ENCODE measurements around the gene RGS7BP.

DNA sequence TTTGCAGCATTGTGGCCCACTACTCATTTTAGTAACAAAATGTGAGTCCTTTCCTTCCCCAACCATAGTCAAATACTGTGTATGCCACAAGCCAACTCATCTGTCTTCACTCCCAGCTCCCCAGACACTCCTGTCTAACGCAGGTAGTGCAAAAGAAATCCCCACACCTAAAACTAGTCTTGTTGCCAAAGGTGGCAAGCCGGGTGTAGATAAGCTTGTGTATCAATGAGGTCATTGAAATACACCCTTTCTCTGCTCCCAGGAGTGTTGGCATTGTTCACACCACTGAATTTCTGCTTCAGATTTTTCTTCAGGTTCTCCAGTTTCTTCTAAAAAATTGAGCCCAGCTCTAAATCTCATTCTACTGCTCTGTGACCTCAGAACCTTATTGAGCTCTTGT lies 19.7 kb upstream of the RGS7BP start:
- TF ChIP-seq, protein P1, sequence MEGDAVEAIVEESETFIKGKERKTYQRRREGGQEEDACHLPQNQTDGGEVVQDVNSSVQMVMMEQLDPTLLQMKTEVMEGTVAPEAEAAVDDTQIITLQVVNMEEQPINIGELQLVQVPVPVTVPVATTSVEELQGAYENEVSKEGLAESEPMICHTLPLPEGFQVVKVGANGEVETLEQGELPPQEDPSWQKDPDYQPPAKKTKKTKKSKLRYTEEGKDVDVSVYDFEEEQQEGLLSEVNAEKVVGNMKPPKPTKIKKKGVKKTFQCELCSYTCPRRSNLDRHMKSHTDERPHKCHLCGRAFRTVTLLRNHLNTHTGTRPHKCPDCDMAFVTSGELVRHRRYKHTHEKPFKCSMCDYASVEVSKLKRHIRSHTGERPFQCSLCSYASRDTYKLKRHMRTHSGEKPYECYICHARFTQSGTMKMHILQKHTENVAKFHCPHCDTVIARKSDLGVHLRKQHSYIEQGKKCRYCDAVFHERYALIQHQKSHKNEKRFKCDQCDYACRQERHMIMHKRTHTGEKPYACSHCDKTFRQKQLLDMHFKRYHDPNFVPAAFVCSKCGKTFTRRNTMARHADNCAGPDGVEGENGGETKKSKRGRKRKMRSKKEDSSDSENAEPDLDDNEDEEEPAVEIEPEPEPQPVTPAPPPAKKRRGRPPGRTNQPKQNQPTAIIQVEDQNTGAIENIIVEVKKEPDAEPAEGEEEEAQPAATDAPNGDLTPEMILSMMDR (conservative IDR thresholded peaks at IDR 0.05 in 1 of 2, IDR thresholded peaks at IDR 0.05 in 1 of 2; ENCODE audit: extremely low read depth in 1 of 2, insufficient read depth in 1 of 2, low read depth in 1 of 2, low read length in 2 of 2), result no peak
- no peak for TF ChIP-seq EZH2 (IDR thresholded peaks at IDR 0.05; ENCODE audit: borderline replicate concordance, low read length)

All from mammary epithelial cell (primary cell).